GM23338 (cell line): ENCODE data around the gene SPRY1. TPM values are rescaled to one million over a fixed set of nuclear protein-coding genes. Genes with fewer than 3 reads are reported as not detected.
A peak's percentile ranks its signal among the peaks of the same experiment; 100 is the strongest.

Experiments
- ATAC-seq: fragments of 200-7000 bp; cut with Tn5 transposase; 3 replicates; pipeline ENCODE4 v1.9.1; 2020
- DNase-seq: peaks from one replicate; pipeline ENCODE4 v3.0.0-alpha.2; 2015; ENCODE audit warnings: low spot score
- H2AFZ ChIP-seq: fragments of 200-600 bp; sonication (generic); 2 replicates; pipeline ENCODE4 v1.8.0; 2016; ENCODE audit warnings: antibody characterized with exemption, mild to moderate bottlenecking, moderate library complexity
- H3F3A ChIP-seq: fragments of 200-600 bp; sonication (generic); replicated peaks from 2 replicates; pipeline ENCODE4 v1.8.0; 2017; ENCODE audit warnings: antibody characterized with exemption, mixed run types, low read depth
- H3K27ac ChIP-seq: fragments of 200-600 bp; sonication (generic); 2 replicates; pipeline ENCODE4 v1.6.1; 2016; ENCODE audit warnings: low read depth
- H3K27me3 ChIP-seq: fragments of 200-600 bp; sonication (generic); 2 replicates; pipeline ENCODE4 v1.8.0; 2016; ENCODE audit warnings: mild to moderate bottlenecking, mixed run types, moderate library complexity; ENCODE audit not compliant: insufficient read depth
- H3K36me3 ChIP-seq: fragments of 200-600 bp; sonication (generic); 2 replicates; pipeline ENCODE4 v1.8.0; 2016; ENCODE audit warnings: mild to moderate bottlenecking; ENCODE audit not compliant: insufficient read depth
- H3K4me1 ChIP-seq: fragments of 200-600 bp; sonication (generic); 2 replicates; pipeline ENCODE4 v1.8.0; 2016; ENCODE audit warnings: mild to moderate bottlenecking, moderate library complexity; ENCODE audit not compliant: insufficient read depth
- H3K4me2 ChIP-seq: fragments of 200-600 bp; sonication (generic); 2 replicates; pipeline ENCODE4 v1.7.1; 2017; ENCODE audit warnings: mixed run types
- H3K4me3 ChIP-seq: fragments of 200-600 bp; sonication (generic); 2 replicates; pipeline ENCODE4 v1.6.1; 2016; ENCODE audit warnings: mixed run types
- H3K79me2 ChIP-seq: fragments of 200-600 bp; sonication (generic); replicated peaks from 2 replicates; pipeline ENCODE4 v1.8.0; 2017; ENCODE audit warnings: mild to moderate bottlenecking; ENCODE audit not compliant: insufficient read depth
- H3K9me2 ChIP-seq: fragments of 200-600 bp; sonication (generic); 2 replicates; pipeline ENCODE4 v1.8.0; 2017; ENCODE audit not compliant: insufficient read depth
- H4K20me1 ChIP-seq: fragments of 200-600 bp; sonication (generic); replicated peaks from 2 replicates; pipeline ENCODE4 v1.8.0; 2017; ENCODE audit warnings: mild to moderate bottlenecking; ENCODE audit not compliant: insufficient read depth
- H3K27ac Mint-ChIP-seq: 2 replicates; pipeline ENCODE4 v1.8.0; 2020; ENCODE audit warnings: inconsistent platforms, mild to moderate bottlenecking, moderate library complexity, mixed read lengths
- H3K27me3 Mint-ChIP-seq: 3 replicates; pipeline ENCODE4 v1.8.0; 2022; ENCODE audit warnings: low read depth, mild to moderate bottlenecking, moderate library complexity, mixed read lengths, inconsistent platforms; ENCODE audit not compliant: insufficient read depth, poor library complexity
- H3K36me3 Mint-ChIP-seq: 3 replicates; pipeline ENCODE4 v1.8.0; 2021; ENCODE audit warnings: low read depth, mild to moderate bottlenecking, inconsistent platforms, moderate library complexity, mixed read lengths
- H3K4me1 Mint-ChIP-seq: 3 replicates; pipeline ENCODE4 v1.8.0; 2020; ENCODE audit warnings: mild to moderate bottlenecking, inconsistent platforms, mixed read lengths
- H3K4me3 Mint-ChIP-seq: 3 replicates; pipeline ENCODE4 v1.8.0; 2021; ENCODE audit warnings: moderate library complexity, mild to moderate bottlenecking, inconsistent platforms, mixed read lengths
- H3K9me3 Mint-ChIP-seq: 3 replicates; pipeline ENCODE4 v1.8.0; 2020; ENCODE audit warnings: moderate library complexity, mild to moderate bottlenecking, inconsistent platforms, mixed read lengths
- CREB1 ChIP-seq: fragments of 250-450 bp; sonication (Bioruptor Pico); IDR thresholded peaks from 2 replicates; pipeline ENCODE4 v1.5.0; 2020; ENCODE audit warnings: low read depth, mild to moderate bottlenecking, moderate library complexity
- EZH2 ChIP-seq: fragments of 200-600 bp; sonication (generic); IDR thresholded peaks from one replicate; pipeline ENCODE4 v1.8.0; 2017; ENCODE audit warnings: antibody characterized with exemption, mild to moderate bottlenecking, low read depth; ENCODE audit not compliant: unreplicated experiment
- EZH2phosphoT487 ChIP-seq: fragments of 200-600 bp; sonication (generic); IDR thresholded peaks from one replicate; pipeline ENCODE4 v1.8.1; 2018; ENCODE audit warnings: antibody characterized with exemption; ENCODE audit not compliant: unreplicated experiment
- STAT1 ChIP-seq: IDR thresholded peaks from one replicate; pipeline ENCODE4 v1.6.1; 2016; ENCODE audit warnings: antibody characterized with exemption; ENCODE audit not compliant: unreplicated experiment
- ZNF114 ChIP-seq: fragments of 250-450 bp; sonication (Bioruptor Pico); IDR thresholded peaks from 2 replicates; pipeline ENCODE4 v1.5.0; 2020; ENCODE audit warnings: mild to moderate bottlenecking, moderate library complexity
- ZNF331 ChIP-seq: fragments of 250-450 bp; sonication (Bioruptor Pico); IDR thresholded peaks from 2 replicates; pipeline ENCODE4 v1.5.0; 2020; ENCODE audit warnings: low read depth, mild to moderate bottlenecking, moderate library complexity
- ZNF462 ChIP-seq: fragments of 250-450 bp; sonication (Bioruptor Pico); IDR thresholded peaks from 2 replicates; pipeline ENCODE4 v1.5.0; 2020; ENCODE audit warnings: mild to moderate bottlenecking, moderate library complexity
- polyA plus RNA-seq: library from polyadenylated mRNA; unstranded; fragments of >200 nt; fragmentation: Nextera tagmentation; extraction: Ambion mirVana; gene quantifications from 2 replicates; pipeline ENCODE4 v1.2.1, GENCODE V29; 2016
- total RNA-seq: library from RNA; depleted of rRNA; stranded (reverse); fragments of >200 nt; shearing (Covaris generic); gene quantifications from 2 replicates; pipeline ENCODE4 v1.2.3, GENCODE V29; 2014
- TF ChIP-seq, protein P1 (sequence below): IDR thresholded peaks from one replicate; pipeline ENCODE4 v1.6.1; 2018; ENCODE audit warnings: antibody characterized with exemption; ENCODE audit not compliant: unreplicated experiment

The SPRY1 gene
- total and polyA plus RNA-seq, 2 experiments from 2014 or later: 62.8 to 103 TPM

DNA sequence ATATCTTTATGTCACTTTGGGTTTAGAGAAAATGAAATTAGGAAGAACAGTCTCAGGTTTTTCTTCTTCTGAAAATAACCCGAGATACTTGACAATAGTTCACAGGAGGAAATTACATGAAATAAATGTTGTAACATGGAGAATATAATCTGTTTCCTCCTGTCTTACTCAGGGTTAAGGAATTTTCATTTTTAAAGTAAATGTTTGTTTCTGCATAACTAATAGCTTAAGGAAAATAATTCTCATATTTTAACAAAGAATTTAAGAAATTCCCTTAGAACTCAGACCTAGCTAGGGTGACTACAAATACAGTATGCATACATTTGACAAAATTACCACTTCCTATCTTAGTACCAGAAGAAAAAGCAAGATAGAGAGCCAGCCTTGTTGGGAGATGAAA, 17.2 kb upstream of the SPRY1 start:
- Histone ChIP-seq H3K4me2 (peak overlapping the region; percentile 53), H3K4me3 (peak overlapping the region; percentile 15), H3K27me3 (no peaks in the 10 kb centered on the region), H3F3A (no peaks in the 10 kb centered on the region), H3K4me1 (peaks cover 36% of the 10 kb centered on the region), H3K79me2 (no peaks in the 10 kb centered on the region), H2AFZ (no peak overlapping the region), H3K27ac (peak overlapping the region; percentile 86), H3K9me2 (no peaks in the 10 kb centered on the region), H3K36me3 (no peaks in the 10 kb centered on the region), H4K20me1 (no peaks in the 10 kb centered on the region)
- peaks cover 2% of the 10 kb centered on the region for H3K27me3 Mint-ChIP-seq
- peak overlapping the region; percentile 89 for H3K27ac Mint-ChIP-seq
- ATAC-seq (no peak), DNase-seq (no peak)
- H3K4me3 Mint-ChIP-seq: no peak overlapping the region
- peaks cover 13% of the 10 kb centered on the region; the same call in 1 of the 3 replicates for H3K36me3 Mint-ChIP-seq
- TF ChIP-seq EZH2phosphoT487 (no peak), ZNF462 (CRISPR knock-in tag) (no peak), CREB1 (no peak), STAT1 (no peak), EZH2 (no peak), ZNF114 (CRISPR knock-in tag) (no peak), ZNF331 (no peak)
- TF ChIP-seq, protein P1, sequence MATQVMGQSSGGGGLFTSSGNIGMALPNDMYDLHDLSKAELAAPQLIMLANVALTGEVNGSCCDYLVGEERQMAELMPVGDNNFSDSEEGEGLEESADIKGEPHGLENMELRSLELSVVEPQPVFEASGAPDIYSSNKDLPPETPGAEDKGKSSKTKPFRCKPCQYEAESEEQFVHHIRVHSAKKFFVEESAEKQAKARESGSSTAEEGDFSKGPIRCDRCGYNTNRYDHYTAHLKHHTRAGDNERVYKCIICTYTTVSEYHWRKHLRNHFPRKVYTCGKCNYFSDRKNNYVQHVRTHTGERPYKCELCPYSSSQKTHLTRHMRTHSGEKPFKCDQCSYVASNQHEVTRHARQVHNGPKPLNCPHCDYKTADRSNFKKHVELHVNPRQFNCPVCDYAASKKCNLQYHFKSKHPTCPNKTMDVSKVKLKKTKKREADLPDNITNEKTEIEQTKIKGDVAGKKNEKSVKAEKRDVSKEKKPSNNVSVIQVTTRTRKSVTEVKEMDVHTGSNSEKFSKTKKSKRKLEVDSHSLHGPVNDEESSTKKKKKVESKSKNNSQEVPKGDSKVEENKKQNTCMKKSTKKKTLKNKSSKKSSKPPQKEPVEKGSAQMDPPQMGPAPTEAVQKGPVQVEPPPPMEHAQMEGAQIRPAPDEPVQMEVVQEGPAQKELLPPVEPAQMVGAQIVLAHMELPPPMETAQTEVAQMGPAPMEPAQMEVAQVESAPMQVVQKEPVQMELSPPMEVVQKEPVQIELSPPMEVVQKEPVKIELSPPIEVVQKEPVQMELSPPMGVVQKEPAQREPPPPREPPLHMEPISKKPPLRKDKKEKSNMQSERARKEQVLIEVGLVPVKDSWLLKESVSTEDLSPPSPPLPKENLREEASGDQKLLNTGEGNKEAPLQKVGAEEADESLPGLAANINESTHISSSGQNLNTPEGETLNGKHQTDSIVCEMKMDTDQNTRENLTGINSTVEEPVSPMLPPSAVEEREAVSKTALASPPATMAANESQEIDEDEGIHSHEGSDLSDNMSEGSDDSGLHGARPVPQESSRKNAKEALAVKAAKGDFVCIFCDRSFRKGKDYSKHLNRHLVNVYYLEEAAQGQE: no peak
- H3K4me1 Mint-ChIP-seq: peaks cover 54% of the 10 kb centered on the region
- peaks cover 10% of the 10 kb centered on the region; the same call in 2 of the 3 replicates for H3K9me3 Mint-ChIP-seq
